Right renal cortex interstitium (tissue), 3 donors: ENCODE results near the gene PMEPA1. TPM values are rescaled to one million over a fixed set of nuclear protein-coding genes. Genes with fewer than 3 reads are reported as not detected.

Experiments
- DNase-seq, 3 donors: peaks; one replicate each; pipeline ENCODE4 v3.0.0-alpha.2; 2013; ENCODE audit warnings: low read depth in 3 of 3, low spot score in 2 of 3
- polyA plus RNA-seq, 3 donors: library from polyadenylated mRNA; unstranded; fragments of 120-200 nt; gene quantifications; one replicate each; pipeline ENCODE4 v1.2.1, GENCODE V29; 2013; ENCODE audit not compliant: insufficient read length in 3 of 3

PMEPA1 gene
- polyA plus RNA-seq, 3 donors, result 18.2 to 21.3 (median 20.5) TPM

- DNase-seq, result no peak
Measured at GRCh38 chr20:57712851-57713504, 3.2 kb upstream of the PMEPA1 start.

DNA sequence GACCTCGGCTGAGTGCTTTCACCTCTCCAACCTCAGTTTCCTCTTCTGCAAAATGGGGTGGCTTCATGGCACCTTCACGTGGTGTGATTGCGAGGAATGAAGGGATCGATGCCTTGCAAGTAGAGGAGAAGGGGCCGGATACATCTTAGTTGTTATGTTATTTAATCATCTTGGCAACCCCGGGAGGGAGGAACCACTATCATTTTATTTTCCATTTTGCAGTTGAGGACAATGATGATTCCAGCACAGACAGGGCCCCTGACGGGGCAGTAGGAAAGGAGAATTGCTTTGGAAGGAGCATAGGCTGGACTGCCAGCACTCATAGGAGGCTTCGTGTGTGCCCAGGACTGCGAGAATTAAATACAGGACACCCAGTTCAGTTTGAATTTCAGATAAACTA is 2.5 kb upstream of the PMEPA1 start:
- DNase-seq, result no peak

DNA sequence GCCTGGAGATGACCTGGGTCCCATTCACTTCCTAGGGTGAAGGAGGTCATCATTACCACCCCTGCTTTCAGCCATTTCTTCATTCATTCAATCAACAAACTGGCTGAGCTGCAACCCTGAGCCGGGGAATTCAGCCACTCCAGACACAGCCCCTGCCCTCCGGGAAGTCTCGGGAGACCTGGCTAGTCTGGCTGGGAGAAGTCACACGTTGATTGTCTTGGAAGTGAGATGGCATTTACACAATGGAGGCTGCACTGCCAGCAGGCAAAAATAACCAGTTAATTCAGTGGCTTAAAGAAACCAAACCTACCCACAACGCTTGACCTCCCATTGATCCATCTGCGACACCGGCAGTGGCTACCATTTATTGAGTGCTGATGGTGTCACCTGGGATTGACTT is 2.0 kb upstream of the PMEPA1 start:
- no peak for DNase-seq

- no peak for DNase-seq
Measured at GRCh38 chr20:57711311-57711712, 1.5 kb upstream of the PMEPA1 start.

DNA sequence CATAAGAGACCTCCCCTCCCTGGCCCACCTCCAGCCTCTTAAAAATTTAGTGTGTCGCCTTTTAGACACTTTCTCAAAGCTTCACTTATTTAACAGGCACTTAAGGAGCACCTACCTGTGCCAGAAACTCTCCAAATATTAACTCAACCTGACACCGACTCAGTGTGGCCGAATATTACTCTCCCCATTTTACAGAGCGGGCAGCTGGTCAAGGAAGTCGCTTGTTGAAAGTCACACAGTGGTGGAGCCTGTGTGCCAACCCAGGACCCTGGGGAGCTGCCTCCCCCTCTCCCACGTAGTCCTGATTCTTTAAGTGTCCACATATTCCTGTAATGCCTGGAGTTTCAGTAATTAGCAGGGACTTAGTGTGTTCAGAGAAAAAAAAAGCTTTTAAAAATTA is 1.0 kb upstream of the PMEPA1 start:
- DNase-seq, result no peak

GRCh38 chr20:57708694-57709673 is 831 bp downstream of the PMEPA1 start:
- no peak for DNase-seq

GRCh38 chr20:57707849-57708693 is 1.7 kb downstream of the PMEPA1 start:
- no peak for DNase-seq

DNA sequence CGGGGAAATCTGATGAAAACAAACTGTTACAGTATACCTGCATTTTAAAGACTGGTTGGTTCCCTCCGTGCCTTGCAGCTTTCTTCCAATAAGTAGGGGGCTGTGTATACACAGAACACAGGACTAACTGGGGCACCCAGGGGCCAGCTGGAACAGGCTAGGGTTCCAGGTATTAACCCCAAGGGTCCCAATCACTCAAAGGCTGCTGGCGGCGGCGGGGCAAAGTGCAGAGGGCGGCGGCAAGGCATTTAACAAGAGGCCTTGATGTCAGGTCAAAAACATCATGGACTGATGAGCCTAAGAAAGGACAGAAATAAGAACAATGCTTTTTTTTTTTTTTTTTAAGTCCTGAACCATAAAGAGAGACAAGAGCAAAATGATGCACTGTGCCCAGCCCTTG is 2.5 kb downstream of the PMEPA1 start:
- DNase-seq, result no peak

GRCh38 chr20:57705127-57705899 is 4.5 kb downstream of the PMEPA1 start:
- no peak for DNase-seq

GRCh38 chr20:57704245-57704644 is 5.6 kb downstream of the PMEPA1 start:
- no peak for DNase-seq

DNA sequence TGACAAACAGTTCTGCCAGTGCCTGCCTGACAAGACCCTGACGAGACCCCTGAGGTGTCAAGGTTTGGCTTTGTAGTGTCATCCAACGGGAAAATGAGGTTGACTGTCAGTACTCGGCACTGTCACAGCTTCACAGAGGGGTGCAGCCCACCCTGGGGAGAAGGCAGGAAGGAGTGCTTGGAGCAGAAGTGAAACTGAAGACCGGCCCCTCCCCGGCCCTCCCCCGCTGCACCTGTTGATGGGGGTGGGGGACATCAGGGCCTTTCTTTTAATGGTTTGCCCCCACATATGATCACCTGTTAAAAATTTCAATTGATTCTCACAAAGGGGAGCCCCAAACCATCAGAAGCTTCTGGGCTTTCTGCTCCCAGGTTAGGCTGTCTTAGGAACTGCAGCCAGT is 6.8 kb downstream of the PMEPA1 start:
- no peak for DNase-seq

GRCh38 chr20:57702521-57702920 is 7.3 kb downstream of the PMEPA1 start:
- DNase-seq, result no peak

- DNase-seq, result no peak
Measured at GRCh38 chr20:57702091-57702490, 7.7 kb downstream of the PMEPA1 start.

DNA sequence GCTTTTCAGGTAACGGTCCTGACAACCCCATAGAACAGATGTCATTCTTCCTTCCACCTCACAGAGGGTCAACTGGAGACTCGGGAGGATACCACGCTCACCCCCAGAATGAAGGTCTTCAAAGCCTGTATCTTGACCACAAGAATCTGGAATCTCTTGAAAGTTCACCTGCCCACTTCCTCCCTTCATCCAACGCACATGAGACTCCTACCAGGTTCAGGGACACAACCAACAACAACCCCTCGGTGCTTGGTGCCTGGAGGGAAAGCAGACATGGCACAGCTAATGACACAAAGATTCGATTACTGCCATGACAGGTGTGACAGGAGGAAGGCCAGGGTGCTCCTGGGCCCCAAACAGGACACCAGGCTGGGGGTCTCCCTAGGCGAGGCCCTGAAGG is 8.2 kb downstream of the PMEPA1 start:
- DNase-seq, result no peak

DNA sequence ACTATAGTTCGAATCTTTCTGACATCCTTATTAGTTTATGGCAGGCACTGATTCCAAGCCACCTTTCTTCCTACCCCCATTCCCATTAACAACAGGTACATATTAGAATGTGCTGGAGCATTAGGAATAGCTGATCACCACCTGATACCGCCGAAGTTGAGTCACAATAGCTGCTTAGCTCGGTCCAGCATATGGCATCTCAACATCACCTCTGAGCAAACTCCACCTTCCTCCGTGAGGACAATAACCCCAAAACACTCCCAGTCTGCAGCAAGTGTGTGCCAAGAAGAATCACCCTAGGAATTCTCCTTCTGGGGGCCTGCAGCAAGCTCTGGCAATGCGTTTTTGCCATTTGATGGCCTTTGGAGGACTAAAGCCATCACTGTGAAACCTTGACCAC is 8.7 kb downstream of the PMEPA1 start:
- no peak for DNase-seq

DNA sequence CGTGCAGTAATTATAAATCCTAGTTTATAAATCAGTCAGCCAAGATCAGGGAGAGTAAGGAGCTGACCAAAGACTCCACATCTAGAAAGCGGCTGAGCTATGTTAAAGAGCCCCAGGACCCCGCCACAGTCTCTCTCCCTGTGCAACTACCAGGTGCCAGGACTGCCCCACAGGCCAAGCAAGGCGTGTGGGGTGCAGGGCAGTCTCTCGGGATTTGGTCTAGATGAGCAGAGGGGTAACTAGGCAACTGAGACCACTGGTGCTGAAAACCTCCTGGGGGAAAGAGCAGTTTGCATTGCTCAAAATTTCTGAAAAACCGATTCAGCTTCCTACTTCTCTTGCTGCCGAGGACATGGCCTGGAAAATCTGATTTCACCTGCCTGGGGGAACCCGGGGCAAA is 10.4 kb downstream of the PMEPA1 start:
- DNase-seq, result no peak

DNA sequence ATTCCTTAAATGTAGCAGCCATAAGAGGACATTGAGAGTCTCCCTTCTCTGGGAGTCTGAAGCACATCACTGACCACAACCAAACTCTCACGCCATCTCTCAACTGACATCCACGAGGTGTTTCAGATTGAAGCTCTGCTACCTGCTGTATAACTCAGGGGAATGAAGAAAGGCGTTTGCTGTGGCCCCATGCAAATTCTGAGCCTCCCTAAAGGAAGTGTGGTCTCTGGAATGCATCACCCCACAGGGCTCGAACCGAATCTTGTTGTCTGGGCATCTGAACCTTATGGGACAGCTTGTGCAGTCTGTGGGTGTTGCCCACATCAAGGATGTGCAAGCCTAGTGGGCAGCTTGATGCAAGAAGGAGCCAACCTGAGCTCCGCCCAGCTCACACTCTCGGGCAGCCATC is 10.9 kb downstream of the PMEPA1 start:
- DNase-seq, result no peak

GRCh38 chr20:57698116-57698866 is 11.5 kb downstream of the PMEPA1 start:
- no peak for DNase-seq

DNA sequence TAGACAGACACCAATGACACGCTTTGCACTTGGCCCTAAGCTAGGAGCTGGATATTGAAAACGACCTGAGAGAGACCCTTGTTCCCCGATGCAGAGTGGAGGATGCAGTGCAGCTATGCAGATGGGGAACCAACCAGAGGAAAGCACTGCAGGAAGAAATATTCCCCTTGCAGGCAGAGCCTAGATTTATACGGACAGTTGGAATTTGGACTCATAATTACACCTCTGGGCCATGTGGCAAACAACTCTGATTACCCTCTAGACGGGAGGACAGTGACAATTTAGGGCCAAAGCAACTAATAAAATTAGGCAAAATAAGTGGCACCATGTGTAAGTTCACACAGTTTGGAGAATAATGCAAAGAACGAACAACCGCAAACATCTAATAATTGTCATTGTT is 12.3 kb downstream of the PMEPA1 start:
- DNase-seq, result no peak
